HEK293 (cell line): Measurements from ENCODE around the gene STYK1.
"Not testable (repeated sequence)": the region's sequence is repeated elsewhere in the genome, so short reads cannot be mapped to it uniquely, and the experiment has no call there.

ENCODE experiments used
- CTCF ChIP-seq: fragments of 450-650 bp; formaldehyde crosslinking; IDR thresholded peaks from 2 replicates; pipeline ENCODE4 v1.5.1; 2016; ENCODE audit warnings: missing biosample characterization, missing genetic modification characterization
- PRDM10 ChIP-seq: fragments of 450-650 bp; formaldehyde crosslinking; IDR thresholded peaks from 2 replicates; pipeline ENCODE4 v1.5.1; 2016; ENCODE audit warnings: missing biosample characterization, missing genetic modification characterization
- ZNF433 ChIP-seq: fragments of 450-650 bp; formaldehyde crosslinking; IDR thresholded peaks from 2 replicates; pipeline ENCODE4 v1.5.1; 2016; ENCODE audit warnings: missing biosample characterization, missing genetic modification characterization, low read depth
- ZNF660 ChIP-seq: fragments of 450-650 bp; IDR thresholded peaks from 2 replicates; pipeline ENCODE4 v1.5.1; 2018; ENCODE audit warnings: missing biosample characterization, mild to moderate bottlenecking, missing genetic modification characterization

- TF ChIP-seq ZNF660 (tag by site-specific recombination); CTCF (tag by site-specific recombination); PRDM10; ZNF433 (tag by site-specific recombination): not testable (repeated sequence)
Measured at GRCh38 chr12:10582133-10582532, 91.7 kb downstream of the STYK1 start.
